ENCODE data around the gene PLA2G6. TPM values are rescaled to one million over a fixed set of nuclear protein-coding genes. Genes with fewer than 3 reads are reported as not detected.
A peak's percentile ranks its signal among the peaks of the same experiment; 100 is the strongest.

PLA2G6 gene
- total RNA-seq, 1 donor from 2014 or later = 76.4 TPM

DNA sequence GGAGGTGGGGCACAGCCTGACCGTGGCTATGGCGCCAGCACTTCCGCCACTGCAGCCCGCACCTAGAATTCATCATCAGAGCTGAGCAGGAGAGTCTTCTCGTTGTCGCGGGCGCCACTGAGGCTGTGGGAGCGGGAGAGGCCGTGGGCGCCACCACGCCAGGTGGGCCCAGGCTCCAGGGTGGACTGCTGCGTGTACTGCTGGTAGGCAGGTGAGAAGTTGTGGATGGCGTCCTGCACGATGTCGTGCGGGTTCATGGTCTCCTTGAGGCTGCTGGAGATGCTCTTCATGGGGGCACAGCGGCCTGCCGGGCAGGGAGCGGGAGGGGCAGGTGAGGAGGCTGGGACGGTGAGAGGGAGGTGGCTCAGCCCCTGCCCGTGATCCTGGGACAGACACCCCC is 39.8 kb upstream of the PLA2G6 start:
- Mint-ChIP-seq H3K27ac (no peak overlapping the region), H3K36me3 (ENCODE audit: insufficient read depth) (peaks cover 13% of the 10 kb centered on the region), H3K4me3 (ENCODE audit: low read depth) (no peak overlapping the region), H3K9me3 (ENCODE audit: low read depth) (no peaks in the 10 kb centered on the region), H3K27me3 (no peaks in the 10 kb centered on the region), H3K4me1 (ENCODE audit: low read depth) (peaks cover 13% of the 10 kb centered on the region)
- no peak for TF ChIP-seq CTCF (IDR thresholded peaks at IDR 0.05; ENCODE audit: unreplicated experiment)
- no peak for DNase-seq (ENCODE audit: low spot score, unreplicated experiment)

- DNase-seq (ENCODE audit: low spot score, unreplicated experiment) = no peak
- peaks cover 13% of the 10 kb centered on the region for H3K4me1 Mint-ChIP-seq (ENCODE audit: low read depth)
- H3K27ac Mint-ChIP-seq = peak overlapping the region; percentile 69
- TF ChIP-seq CTCF (IDR thresholded peaks at IDR 0.05; ENCODE audit: unreplicated experiment) = no peak
- H3K27me3 Mint-ChIP-seq = no peaks in the 10 kb centered on the region
- no peaks in the 10 kb centered on the region for H3K9me3 Mint-ChIP-seq (ENCODE audit: low read depth)
- H3K36me3 Mint-ChIP-seq (ENCODE audit: insufficient read depth) = peaks cover 15% of the 10 kb centered on the region
- H3K4me3 Mint-ChIP-seq (ENCODE audit: low read depth) = no peak overlapping the region
Observed at GRCh38 chr22:38220653-38221386, 39.2 kb upstream of the PLA2G6 start.

- H3K27ac Mint-ChIP-seq = peak overlapping the region; percentile 73
- H3K36me3 Mint-ChIP-seq (ENCODE audit: insufficient read depth) = peaks cover 13% of the 10 kb centered on the region
- no peak for DNase-seq (ENCODE audit: low spot score, unreplicated experiment)
- TF ChIP-seq CTCF (IDR thresholded peaks at IDR 0.05; ENCODE audit: unreplicated experiment) = no peak
- peaks cover 16% of the 10 kb centered on the region for H3K4me1 Mint-ChIP-seq (ENCODE audit: low read depth)
- no peak overlapping the region for H3K4me3 Mint-ChIP-seq (ENCODE audit: low read depth)
- no peaks in the 10 kb centered on the region for H3K9me3 Mint-ChIP-seq (ENCODE audit: low read depth)
- peaks cover under 1% of the 10 kb centered on the region for H3K27me3 Mint-ChIP-seq
Observed at GRCh38 chr22:38220163-38220562, 38.5 kb upstream of the PLA2G6 start.

GRCh38 chr22:38219632-38220031 is 38.0 kb upstream of the PLA2G6 start:
- H3K4me1 Mint-ChIP-seq (ENCODE audit: low read depth) = peaks cover 19% of the 10 kb centered on the region
- H3K27ac Mint-ChIP-seq = peak overlapping the region; percentile 95
- H3K27me3 Mint-ChIP-seq = peaks cover 4% of the 10 kb centered on the region
- DNase-seq (ENCODE audit: low spot score, unreplicated experiment) = no peak
- no peak overlapping the region for H3K4me3 Mint-ChIP-seq (ENCODE audit: low read depth)
- peaks cover 13% of the 10 kb centered on the region for H3K36me3 Mint-ChIP-seq (ENCODE audit: insufficient read depth)
- no peaks in the 10 kb centered on the region for H3K9me3 Mint-ChIP-seq (ENCODE audit: low read depth)
- TF ChIP-seq CTCF (IDR thresholded peaks at IDR 0.05; ENCODE audit: unreplicated experiment) = no peak

DNA sequence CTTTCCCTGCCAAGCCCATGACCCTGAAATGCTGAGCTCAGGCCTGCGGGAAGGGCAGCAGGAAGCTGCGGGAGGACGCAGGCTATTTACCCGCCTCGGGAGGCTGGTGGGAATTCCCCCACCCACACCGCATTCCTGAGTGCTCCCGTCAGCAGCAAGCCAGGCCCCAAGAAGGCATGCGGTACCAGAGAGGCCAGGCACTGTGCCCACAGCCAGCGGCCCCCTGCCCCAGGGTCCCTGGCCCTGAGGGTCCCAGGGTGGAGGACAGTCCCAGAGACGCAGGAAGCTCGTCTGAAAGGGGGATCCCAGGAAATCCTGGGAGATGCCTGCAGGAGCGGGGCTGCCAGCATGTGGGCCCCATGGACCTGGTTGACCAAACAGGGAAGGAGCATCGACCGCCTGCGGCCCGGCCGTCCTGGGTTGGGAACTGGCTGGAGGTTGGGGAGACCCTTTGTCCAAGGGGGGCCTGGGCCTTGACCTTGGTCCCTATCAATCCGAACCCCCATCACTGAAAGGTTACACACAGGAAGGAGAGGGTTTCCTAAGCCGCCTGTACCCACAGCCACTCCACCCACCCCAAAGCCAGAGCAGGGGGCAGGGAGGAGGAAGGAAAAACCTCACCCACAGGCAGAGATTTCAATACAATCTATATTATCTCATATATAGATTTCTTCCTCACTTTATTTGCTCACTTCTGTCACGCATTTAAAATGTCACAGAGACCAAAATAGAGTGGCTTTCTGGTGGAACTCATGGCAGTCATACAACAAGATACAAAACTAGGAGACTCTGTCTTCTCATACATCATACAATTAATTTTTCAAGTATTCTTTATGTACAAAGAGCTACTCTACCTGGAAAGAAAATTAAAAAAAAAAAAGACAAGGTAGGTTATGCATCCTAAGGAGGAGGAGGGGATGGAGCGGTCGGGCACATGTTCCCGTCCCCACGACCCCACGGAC is 37.3 kb upstream of the PLA2G6 start:
- DNase-seq (ENCODE audit: low spot score, unreplicated experiment) = peak; percentile 34
- peak overlapping the region; percentile 95 for H3K27ac Mint-ChIP-seq
- H3K4me1 Mint-ChIP-seq (ENCODE audit: low read depth) = peaks cover 19% of the 10 kb centered on the region
- no peak for TF ChIP-seq CTCF (IDR thresholded peaks at IDR 0.05; ENCODE audit: unreplicated experiment)
- no peaks in the 10 kb centered on the region for H3K9me3 Mint-ChIP-seq (ENCODE audit: low read depth)
- H3K27me3 Mint-ChIP-seq = peaks cover 9% of the 10 kb centered on the region
- H3K36me3 Mint-ChIP-seq (ENCODE audit: insufficient read depth) = peaks cover 13% of the 10 kb centered on the region
- H3K4me3 Mint-ChIP-seq (ENCODE audit: low read depth) = no peak overlapping the region

Data from progenitor cell of endocrine pancreas (in vitro differentiated cells).